Measurements from ENCODE around the gene USP40.

DNA sequence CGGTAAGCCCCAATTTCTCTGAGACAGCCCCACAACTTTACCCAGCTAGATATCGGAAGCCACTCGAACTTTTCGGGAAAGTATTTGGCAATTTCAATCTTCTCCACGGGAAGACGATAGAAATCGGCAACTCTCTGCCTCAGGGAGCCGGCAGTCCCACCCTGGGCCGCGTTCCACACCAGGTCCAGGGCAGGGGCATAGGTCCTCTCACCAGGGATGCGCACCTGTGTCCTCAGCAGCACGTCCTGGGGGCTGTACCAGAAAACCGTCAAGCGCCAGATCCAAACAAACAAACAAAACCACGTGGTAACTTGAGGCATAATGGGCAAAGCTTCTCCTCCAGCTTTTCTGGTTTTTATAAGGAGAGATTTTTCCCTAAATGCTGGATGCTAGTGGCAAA is 80.9 kb downstream of the USP40 start:
- TF ChIP-seq JUND (IDR thresholded peaks at IDR 0.05; ENCODE audit: low read length) (no peak), POLR2A (IDR thresholded peaks at IDR 0.05; ENCODE audit: control extremely low read depth in 1 of 2, low read depth in 2 of 2, low read length in 2 of 2) (no peak), CTCF (IDR thresholded peaks at IDR 0.05; ENCODE audit: control extremely low read depth in 1 of 3, insufficient read depth in 1 of 3, low read depth in 1 of 3, low read length in 3 of 3) (no peak), PHF8 (conservative IDR thresholded peaks at IDR 0.05; ENCODE audit: low read depth, low read length) (no peak), CEBPB (IDR thresholded peaks at IDR 0.05; ENCODE audit: low read depth, low read length) (no peak), NRF1 (IDR thresholded peaks at IDR 0.05; ENCODE audit: low read depth, low read length) (no peak), JUN (IDR thresholded peaks at IDR 0.05; ENCODE audit: low read depth, low read length) (no peak), HDAC6 (IDR thresholded peaks at IDR 0.05; ENCODE audit: low read depth, low read length) (no peak)
- TF ChIP-seq, protein P1, sequence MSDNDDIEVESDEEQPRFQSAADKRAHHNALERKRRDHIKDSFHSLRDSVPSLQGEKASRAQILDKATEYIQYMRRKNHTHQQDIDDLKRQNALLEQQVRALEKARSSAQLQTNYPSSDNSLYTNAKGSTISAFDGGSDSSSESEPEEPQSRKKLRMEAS (IDR thresholded peaks at IDR 0.05): no peak
